Epidermal melanocyte (primary cell): Measurements from ENCODE around the gene CST6.
"Not testable (repeated sequence)": the region's sequence is repeated elsewhere in the genome, so short reads cannot be mapped to it uniquely, and the experiment has no call there.

Experiments used
- DNase-seq: peaks from one replicate; pipeline ENCODE4 v3.0.0; 2011; ENCODE audit warnings: low spot score; ENCODE audit not compliant: insufficient read length

The CST6 gene

GRCh38 chr11:66014804-66015453 lies 3.1 kb downstream of the CST6 start:
- no peak for DNase-seq

DNA sequence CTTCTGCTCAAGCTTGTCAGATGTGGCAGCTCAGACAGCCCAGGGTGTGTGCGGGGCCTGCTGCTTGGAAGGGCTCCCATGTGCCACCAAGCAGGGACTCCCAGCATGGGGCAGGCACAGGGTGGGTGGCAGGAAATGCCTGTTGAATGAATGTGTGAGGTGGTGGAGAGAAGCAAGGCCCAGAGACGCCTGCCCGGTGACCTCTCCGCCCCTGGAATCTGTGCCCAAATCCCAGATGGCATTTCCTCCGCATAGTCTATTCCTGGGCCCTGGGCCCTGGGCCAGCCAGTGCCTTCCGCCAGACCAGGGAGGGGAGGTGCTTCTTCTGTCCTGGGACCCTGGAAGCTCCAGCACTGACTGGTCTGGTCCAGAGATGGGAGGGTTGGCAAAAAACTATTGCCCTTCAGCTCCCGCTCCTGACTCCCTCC lies 3.7 kb downstream of the CST6 start:
- DNase-seq = no peak

- DNase-seq = no peak
Observed at GRCh38 chr11:66015936-66016792, 4.4 kb downstream of the CST6 start.

DNA sequence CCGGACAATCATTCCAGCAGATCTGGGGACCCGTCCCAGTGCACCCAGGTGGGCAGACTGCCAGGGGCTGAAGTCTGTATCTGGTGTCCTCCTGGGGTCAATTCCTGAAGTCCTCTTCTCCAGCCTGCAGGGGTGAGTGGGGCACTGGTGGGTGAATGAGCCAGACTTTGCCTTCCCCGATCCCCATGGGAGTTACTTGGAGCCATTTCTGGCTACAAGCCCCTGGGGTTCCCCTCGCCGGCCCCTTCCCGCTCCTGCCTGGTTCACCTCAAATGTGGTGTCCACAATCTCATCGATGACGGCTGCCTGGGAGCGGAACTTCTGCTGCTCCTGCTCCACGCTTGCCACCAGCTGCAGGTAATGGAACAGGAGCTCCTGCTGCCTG lies 5.0 kb downstream of the CST6 start:
- no peak for DNase-seq

DNA sequence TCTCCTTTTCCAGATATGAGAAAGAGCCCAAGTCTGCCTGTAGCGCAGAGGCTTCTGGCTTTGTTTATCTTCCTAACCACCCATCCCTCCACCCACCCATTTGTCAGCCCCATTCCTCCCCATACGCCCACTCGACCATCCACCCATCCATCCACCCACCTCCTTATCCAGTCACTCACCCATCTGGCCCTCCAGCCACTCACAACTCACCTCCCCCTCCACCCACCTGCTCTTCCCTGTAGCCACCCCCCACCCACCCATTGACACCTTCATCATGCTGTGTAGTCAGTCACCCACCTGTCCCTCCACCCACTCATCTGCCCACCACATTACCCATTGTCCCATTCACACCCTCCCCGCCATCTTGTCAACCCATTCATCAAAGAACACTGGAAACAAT lies 5.5 kb downstream of the CST6 start:
- no peak for DNase-seq

GRCh38 chr11:66020212-66020611 lies 8.4 kb downstream of the CST6 start:
- DNase-seq = no peak

DNA sequence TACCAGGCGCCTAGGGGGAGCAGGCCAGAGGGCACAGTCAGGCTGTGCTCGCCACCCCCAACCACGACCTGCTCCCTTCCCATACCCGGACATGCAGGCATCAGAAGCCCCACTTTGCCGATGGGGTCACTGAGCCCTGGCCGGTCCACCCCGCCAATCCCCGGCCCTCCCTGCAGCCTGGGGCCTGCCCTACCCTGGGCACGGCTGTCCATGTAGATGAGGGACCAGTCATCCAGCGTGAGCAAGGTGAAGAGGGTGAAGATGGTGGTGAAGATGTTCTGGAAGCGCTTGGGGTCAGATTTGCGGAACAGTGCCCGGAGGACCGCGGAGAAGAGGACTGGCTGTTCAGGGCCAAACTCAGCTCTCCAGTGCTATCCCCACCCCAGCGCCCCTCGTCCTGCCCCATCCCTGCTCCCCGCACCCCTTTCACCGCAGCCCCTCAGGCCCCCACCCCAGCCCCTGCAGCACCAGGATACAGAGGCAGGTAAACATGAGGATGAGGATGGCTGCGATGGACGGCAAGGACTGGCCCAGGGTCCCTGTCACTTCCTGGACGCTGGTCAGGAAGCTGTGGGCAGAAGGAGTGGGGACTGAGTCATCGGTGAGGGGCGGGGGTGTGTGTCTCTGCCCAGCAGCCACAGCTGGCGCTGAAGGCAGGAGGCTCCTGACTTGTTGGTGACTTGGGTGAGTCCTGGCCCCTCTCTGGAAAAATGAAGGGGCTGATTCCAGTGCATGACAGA lies 9.0 kb downstream of the CST6 start:
- DNase-seq = peak; percentile 50

DNA sequence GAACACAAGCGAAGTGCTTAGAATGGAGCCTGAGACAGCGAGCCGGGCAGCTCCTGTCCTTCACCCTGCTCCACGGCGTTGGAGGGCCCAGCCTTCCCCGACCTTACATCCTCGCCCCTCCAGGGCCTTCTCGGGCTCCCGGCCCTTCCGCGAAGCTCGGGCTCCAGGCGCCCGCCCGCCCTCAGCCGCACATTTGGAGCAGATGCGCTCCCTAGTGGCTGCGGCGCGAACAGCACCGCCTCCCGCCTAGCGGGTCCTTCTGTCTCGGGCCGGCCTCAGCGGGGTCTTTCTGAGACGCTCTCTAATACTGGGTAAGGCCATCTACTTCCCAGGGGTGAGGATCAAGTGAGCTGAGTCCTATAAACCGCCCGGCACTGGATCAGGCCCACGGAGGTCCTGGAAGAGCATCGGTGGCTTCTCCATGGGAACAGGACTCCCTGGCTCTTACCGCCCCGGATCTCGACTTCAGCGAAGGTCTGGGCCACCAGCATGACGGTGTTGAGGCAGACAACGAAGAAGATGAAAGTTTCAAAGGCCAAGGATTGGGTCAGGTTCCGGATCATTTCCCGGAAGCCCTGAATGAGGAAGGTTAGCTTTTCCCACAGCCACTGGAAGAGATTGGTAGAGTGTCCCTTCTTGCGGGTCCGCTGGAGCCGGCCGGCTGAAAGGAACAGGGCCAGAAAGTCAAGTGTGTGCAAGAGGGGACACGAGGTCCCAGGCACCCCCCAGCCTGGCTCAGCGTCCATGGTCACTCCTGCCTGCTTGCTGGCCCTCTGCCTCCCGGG lies 10.8 kb downstream of the CST6 start:
- peak; percentile 81 for DNase-seq

DNA sequence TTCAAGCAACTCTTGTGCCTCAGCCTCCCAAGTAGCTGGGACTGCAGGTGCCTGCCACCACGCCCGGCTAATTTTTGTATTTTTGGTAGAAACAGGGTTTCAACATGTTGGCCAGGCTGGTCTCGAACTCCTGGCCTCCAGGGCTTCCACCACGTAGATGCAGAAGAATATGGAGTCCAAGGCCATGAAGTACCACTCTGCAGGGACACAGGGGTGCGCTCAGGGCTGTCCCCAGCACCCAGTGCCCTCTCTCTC lies 11.3 kb downstream of the CST6 start:
- DNase-seq = not testable (repeated sequence)

GRCh38 chr11:66026017-66026529 lies 14.3 kb downstream of the CST6 start, which contains the start of gene CATSPER1:
CATSPER1 (minus strand) TSS chr11:66026479; CDS start chr11:66026379, 100 bp downstream.
- no peak for DNase-seq

GRCh38 chr11:66032957-66033735 lies 21.3 kb downstream of the CST6 start:
- no peak for DNase-seq

- DNase-seq = peak; percentile 5
Observed at GRCh38 chr11:66035653-66036333, 24.0 kb downstream of the CST6 start.

- DNase-seq = peak; percentile 1
Observed at GRCh38 chr11:66036334-66036710, 24.5 kb downstream of the CST6 start.

DNA sequence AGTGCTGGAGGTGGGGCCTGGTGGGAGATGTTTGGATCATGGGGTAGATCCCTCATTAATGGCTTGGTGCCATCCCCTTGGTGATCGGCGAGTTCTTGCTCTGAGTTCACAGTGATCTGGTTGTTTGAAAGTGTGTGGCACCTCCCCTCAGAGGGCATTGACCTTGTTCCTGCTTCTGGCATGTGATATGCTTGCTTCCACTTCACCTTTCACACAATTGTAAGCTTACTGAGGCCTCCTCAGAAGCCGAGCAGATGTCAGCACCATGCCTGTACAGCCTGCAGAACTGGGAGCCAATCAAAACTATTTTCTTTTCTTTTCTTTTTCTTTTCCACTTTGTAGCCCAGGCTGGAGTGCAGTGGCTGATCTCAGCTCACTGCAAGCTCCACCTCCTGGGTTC lies 25.5 kb downstream of the CST6 start:
- DNase-seq = no peak

DNA sequence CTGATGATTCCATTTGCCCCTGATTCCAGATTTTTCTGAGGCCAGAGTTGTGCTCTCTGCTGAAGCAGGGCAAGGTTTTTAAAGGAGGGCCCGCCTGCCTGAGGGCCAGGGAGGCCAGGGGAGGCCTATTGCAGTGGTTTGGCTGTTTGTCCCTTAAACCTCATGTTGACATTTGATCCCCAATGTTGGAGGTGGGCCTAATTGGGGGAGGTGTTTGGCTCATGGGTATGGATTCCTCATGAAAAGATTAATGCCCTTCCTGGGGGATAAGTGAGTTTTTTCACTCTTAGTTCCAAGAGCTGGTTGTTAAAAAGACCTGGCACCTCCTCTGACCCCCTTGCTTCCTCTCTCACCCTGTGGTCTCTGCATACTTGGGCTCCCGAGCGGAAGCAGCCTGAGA lies 28.0 kb downstream of the CST6 start:
- DNase-seq = no peak

DNA sequence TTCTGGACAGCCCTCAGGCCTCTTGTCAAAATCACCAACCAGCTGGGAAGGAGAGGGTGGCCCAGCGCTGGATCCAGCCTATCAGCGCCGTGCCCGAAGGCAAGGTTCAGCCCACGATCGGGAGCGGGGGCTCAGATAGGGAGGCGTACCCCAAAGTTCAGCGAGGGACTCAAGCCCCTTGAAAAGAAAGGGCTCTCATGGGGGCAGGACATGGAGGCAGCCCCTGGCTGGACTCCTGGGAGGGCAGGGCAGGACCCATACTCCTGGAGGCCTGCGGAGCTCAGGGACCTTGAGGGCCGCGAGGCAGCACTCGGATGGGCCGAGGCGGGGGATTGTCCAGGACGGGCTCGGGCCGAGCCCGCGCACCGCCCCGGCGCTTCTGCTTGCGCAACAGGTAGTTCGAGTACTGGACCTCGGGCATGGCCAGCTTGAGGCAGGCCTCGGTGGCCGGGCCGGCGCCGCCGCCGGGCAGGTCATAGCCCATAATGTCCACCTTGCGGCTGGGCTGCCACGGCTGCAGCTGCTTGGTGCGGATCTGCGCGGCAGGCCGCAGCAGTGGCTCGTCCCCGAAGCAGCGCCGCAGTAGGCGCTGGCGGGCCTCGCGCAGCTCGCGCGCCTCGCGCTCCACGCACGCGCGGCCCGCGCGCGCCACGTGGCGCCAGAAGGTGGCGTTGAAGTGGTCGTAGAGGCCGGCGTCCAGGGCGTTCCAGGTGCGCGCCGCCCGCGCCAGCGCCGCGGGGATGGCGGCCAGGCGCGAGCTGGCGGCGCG lies 30.6 kb downstream of the CST6 start:
- no peak for DNase-seq

DNA sequence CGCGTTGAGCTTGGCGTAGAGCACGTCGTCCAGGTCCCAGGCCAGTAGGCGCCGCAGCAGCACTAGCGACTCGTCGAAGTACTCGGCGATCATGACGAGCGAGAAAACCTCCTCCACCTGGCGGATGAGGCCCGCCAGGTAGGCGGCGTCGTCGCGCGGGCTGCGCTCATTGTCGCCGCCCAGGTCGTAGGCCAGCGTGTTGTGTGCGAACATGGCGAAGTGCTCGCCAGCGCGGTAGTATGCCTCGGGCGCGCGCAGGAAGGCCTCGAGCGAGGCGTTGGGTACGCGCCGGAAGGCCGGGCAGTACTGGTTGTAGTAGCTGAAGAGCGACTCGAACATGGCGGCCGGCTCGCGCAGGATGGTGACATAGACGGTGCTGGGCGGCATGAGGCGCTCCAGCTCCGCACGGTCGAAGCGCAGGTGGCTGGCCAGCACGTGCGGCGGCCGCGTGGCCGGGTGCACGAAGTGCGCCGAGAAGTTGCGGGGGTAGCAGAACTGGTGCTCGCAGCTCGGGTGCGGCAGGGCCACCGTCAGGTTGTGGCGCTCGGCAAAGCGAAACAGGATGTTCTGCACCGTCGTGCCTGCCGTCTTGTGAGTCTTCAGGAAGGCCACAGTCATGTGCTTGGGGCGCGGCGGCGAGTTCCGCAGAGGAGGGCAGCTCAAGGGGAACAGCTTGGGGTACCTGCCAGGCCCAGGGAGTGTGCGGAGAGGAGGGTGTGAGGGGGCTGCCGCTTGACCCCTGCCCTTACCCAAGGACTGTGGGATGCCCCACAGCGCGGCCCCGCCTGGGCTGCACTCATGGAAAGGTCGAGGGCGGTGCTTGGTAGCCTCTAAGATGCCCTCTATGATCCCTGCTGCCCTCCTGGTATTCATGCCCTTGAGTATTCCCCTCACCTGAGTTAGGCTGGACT lies 31.4 kb downstream of the CST6 start:
- DNase-seq = no peak

GRCh38 chr11:66044757-66045156 lies 32.9 kb downstream of the CST6 start:
- no peak for DNase-seq
